Ascending aorta (tissue), 2 donors: ENCODE data around the gene PAQR5. TPM values are rescaled to one million over a fixed set of nuclear protein-coding genes. Genes with fewer than 3 reads are reported as not detected.

ENCODE experiments used
- DNase-seq, 2 donors: peaks; one replicate each; pipeline ENCODE4 v3.0.0-alpha.2; 2019; ENCODE audit warnings: low spot score in 2 of 2
- H3K27ac ChIP-seq, 2 donors: fragments of 200-600 bp; sonication (generic); one replicate each; pipeline ENCODE4 v1.5.1; 2016 to 2017; ENCODE audit warnings: mild to moderate bottlenecking in 1 of 2
- H3K27me3 ChIP-seq: fragments of 200-600 bp; sonication (generic); one replicate; pipeline ENCODE4 v1.5.1; 2017
- H3K36me3 ChIP-seq, 2 donors: fragments of 200-600 bp; sonication (generic); one replicate each; pipeline ENCODE4 v1.5.1; 2016
- H3K4me1 ChIP-seq, 2 donors: fragments of 200-600 bp; sonication (generic); one replicate each; pipeline ENCODE4 v1.5.1; 2016 to 2017; ENCODE audit warnings: mild to moderate bottlenecking in 1 of 2
- H3K4me3 ChIP-seq, 2 donors: fragments of 200-600 bp; sonication (generic); one replicate each; pipeline ENCODE4 v1.5.1; 2016 to 2017; ENCODE audit warnings: mild to moderate bottlenecking in 1 of 2
- H3K9me3 ChIP-seq, 2 donors: fragments of 200-600 bp; sonication (generic); one replicate each; pipeline ENCODE4 v1.5.1; 2016
- intact Hi-C: fragments of 100-400 bp; cut with DNase I; formaldehyde crosslinking; loops from one replicate; pipeline ENCODE4 v1.15.1; 2023
- total RNA-seq: library from RNA; depleted of rRNA; stranded (reverse); fragments of >200 nt; gene quantifications from one replicate; pipeline ENCODE4 v1.1.0, GENCODE V29; 2016
- TF ChIP-seq, protein P1 (sequence below), 3 experiments: fragments of 200-600 bp in 2 of 3; fragments of 450-650 bp in 1 of 3; sonication (generic) in 2 of 3; IDR thresholded peaks; one replicate each; pipeline ENCODE4 v1.5.1; 2016 to 2019; ENCODE audit warnings: antibody characterized with exemption in 3 of 3, mild to moderate bottlenecking in 1 of 3, moderate library complexity in 1 of 3

PAQR5 gene
- total RNA-seq, 1 donor from 2014 or later, result 1.1 TPM

DNA sequence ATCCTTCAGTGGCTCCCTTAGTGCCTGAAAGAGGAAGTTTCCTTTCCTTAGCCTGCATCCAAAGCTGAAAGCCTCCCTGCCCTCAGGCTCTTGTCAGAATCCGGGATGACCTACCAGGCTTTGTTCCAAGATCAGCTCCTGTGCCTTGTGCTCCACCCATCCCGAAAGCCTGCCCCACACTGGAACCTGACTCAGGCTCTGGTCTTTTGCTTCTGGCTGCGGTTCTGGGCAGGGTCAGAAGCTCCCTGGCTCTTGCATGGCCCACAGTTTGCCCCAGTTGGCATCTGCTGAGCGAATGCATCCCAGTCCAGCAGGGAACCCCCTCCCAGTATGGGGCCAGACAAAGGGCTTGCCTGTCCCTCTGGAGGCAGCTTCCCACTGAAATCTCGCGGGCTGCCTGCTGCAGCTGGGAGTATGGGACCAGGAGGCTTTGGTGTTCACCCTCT lies 89.6 kb downstream of the PAQR5 start:
- no peak for DNase-seq
- H3K4me1 ChIP-seq, result no peaks in the 10 kb centered on the region
- intact Hi-C loops, result no loop called here
- H3K4me3 ChIP-seq, result no peak overlapping the region
- H3K27ac ChIP-seq, result no peak overlapping the region
- no peaks in the 10 kb centered on the region for H3K36me3 ChIP-seq
- TF ChIP-seq, protein P1, sequence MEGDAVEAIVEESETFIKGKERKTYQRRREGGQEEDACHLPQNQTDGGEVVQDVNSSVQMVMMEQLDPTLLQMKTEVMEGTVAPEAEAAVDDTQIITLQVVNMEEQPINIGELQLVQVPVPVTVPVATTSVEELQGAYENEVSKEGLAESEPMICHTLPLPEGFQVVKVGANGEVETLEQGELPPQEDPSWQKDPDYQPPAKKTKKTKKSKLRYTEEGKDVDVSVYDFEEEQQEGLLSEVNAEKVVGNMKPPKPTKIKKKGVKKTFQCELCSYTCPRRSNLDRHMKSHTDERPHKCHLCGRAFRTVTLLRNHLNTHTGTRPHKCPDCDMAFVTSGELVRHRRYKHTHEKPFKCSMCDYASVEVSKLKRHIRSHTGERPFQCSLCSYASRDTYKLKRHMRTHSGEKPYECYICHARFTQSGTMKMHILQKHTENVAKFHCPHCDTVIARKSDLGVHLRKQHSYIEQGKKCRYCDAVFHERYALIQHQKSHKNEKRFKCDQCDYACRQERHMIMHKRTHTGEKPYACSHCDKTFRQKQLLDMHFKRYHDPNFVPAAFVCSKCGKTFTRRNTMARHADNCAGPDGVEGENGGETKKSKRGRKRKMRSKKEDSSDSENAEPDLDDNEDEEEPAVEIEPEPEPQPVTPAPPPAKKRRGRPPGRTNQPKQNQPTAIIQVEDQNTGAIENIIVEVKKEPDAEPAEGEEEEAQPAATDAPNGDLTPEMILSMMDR (IDR thresholded peaks at IDR 0.05), result no peak
- H3K9me3 ChIP-seq, result no peaks in the 10 kb centered on the region
- H3K27me3 ChIP-seq, result no peaks in the 10 kb centered on the region

GRCh38 chr15:69389426-69389825 lies 90.7 kb downstream of the PAQR5 start:
- TF ChIP-seq, protein P1 (IDR thresholded peaks at IDR 0.05), result no peak
- Histone ChIP-seq H3K9me3 (no peaks in the 10 kb centered on the region), H3K4me1 (peaks cover 0 to 2% of the 10 kb centered on the region in 2 donors), H3K27me3 (no peaks in the 10 kb centered on the region), H3K36me3 (no peaks in the 10 kb centered on the region), H3K4me3 (no peak overlapping the region), H3K27ac (no peak overlapping the region)
- no peak for DNase-seq
- intact Hi-C loops, result no loop called here

DNA sequence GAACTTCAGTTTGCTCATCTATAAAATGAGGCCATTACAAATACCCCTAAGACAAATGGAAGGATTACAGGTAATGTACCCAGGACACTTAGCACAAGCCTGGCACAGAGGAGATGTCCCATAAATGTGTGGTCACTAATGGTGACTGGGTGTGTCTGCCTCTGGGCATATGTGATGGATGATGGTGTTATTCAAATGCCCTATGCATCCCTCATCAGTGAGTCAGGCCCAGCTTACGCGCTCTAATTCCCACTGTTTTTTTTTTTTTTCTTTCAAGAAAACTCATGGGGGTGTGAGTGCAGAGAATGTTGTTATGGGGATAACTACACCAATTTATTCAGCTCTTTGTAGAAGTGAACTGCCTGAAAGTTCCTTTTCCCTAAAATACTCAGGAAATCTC lies 91.9 kb downstream of the PAQR5 start:
- Histone ChIP-seq H3K9me3 (no peaks in the 10 kb centered on the region), H3K4me3 (no peak overlapping the region), H3K27me3 (no peaks in the 10 kb centered on the region), H3K36me3 (no peaks in the 10 kb centered on the region), H3K4me1 (peaks cover 0 to 7% of the 10 kb centered on the region in 2 donors), H3K27ac (no peak overlapping the region)
- intact Hi-C loops, result no loop called here
- TF ChIP-seq, protein P1 (IDR thresholded peaks at IDR 0.05), result no peak
- DNase-seq, result no peak

- Histone ChIP-seq H3K36me3 (no peaks in the 10 kb centered on the region), H3K27ac (no peak overlapping the region), H3K27me3 (no peaks in the 10 kb centered on the region), H3K9me3 (no peaks in the 10 kb centered on the region), H3K4me3 (no peak overlapping the region), H3K4me1 (peaks cover 0 to 7% of the 10 kb centered on the region in 2 donors)
- intact Hi-C loops, result no loop called here
- TF ChIP-seq, protein P1 (IDR thresholded peaks at IDR 0.05), result no peak
- DNase-seq, result no peak
These were observed 92.5 kb downstream of the PAQR5 start for GRCh38 chr15:69391046-69391757.

- Histone ChIP-seq H3K27ac (no peak overlapping the region), H3K4me1 (peaks cover 0 to 7% of the 10 kb centered on the region in 2 donors), H3K36me3 (no peaks in the 10 kb centered on the region), H3K4me3 (no peak overlapping the region), H3K27me3 (no peaks in the 10 kb centered on the region), H3K9me3 (no peaks in the 10 kb centered on the region)
- TF ChIP-seq, protein P1 (IDR thresholded peaks at IDR 0.05), result no peak
- intact Hi-C loops, result no loop called here
- DNase-seq, result no peak
These were observed 93.6 kb downstream of the PAQR5 start for GRCh38 chr15:69392352-69392751.
